ENCODE data around the gene SLC25A1.
A peak's percentile ranks its signal among the peaks of the same experiment; 100 is the strongest.

Gene SLC25A1

GRCh38 chr22:19180740-19181410 is 2.3 kb upstream of the SLC25A1 start:
- H3K27me3 Mint-ChIP-seq = no peaks in the 10 kb centered on the region
- H3K27ac Mint-ChIP-seq = no peak overlapping the region
- intact Hi-C loops (cut with micrococcal nuclease) = no loop called here
- H3K36me3 Mint-ChIP-seq (ENCODE audit: low read depth) = peaks cover 13% of the 10 kb centered on the region
- peaks cover 25% of the 10 kb centered on the region for H3K4me1 Mint-ChIP-seq (ENCODE audit: low read depth)
- no peaks in the 10 kb centered on the region for H3K9me3 Mint-ChIP-seq
- H3K4me3 Mint-ChIP-seq = no peak overlapping the region

DNA sequence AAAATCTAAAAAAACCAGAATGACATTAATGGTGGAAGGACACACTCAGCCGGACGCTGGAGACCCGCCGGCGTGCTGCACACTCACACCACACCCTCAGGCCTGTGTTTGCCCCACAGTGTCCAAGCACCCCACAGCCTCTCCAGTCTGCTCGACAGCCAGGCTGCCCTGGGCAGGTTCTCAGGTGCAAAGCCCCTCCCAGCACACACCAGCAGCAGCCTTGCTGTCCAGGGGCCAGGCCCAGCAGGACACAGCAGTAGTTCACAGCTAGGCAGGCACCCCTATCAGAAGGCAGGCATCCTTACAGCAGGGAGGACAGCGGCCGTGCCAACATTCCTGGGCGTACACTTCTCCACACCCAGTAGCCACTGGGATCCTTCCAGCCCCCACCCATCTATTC is 1.7 kb upstream of the SLC25A1 start:
- H3K27me3 Mint-ChIP-seq = no peaks in the 10 kb centered on the region
- peaks cover 32% of the 10 kb centered on the region for H3K4me1 Mint-ChIP-seq (ENCODE audit: low read depth)
- no peak overlapping the region for H3K27ac Mint-ChIP-seq
- no peak overlapping the region for H3K4me3 Mint-ChIP-seq
- no peaks in the 10 kb centered on the region for H3K9me3 Mint-ChIP-seq
- peaks cover 20% of the 10 kb centered on the region for H3K36me3 Mint-ChIP-seq (ENCODE audit: low read depth)
- intact Hi-C loops (cut with micrococcal nuclease) = no loop called here

DNA sequence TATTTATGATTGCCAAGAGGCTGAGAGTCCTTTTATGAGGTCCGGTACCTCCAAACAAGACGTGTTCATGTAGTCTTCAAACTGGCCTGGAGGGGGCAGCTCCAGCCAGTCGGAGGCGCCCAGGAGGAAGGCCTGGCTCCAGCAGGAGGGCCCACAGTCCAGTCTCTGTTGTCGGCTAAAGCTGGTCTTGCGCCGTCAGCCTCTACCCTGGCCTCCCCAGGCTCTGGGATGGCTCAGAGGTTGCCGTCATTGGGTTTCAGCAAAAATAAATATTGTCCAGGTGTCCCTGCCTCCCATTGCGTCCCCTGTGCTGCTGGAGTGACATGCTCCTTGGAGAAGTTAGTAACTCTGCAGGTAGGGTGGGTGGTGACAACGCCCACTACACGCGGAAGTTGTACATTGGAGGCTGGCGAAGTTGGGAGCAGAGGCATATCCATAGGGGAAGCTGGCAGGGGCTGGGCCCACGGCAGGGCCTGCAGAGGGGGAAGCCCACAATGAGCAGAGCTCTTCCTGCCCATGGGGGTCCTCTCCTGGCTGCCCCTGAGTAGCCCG is 1.0 kb upstream of the SLC25A1 start:
- Mint-ChIP-seq H3K9me3 (no peaks in the 10 kb centered on the region), H3K36me3 (ENCODE audit: low read depth) (peaks cover 22% of the 10 kb centered on the region), H3K4me1 (ENCODE audit: low read depth) (peaks cover 38% of the 10 kb centered on the region), H3K4me3 (peak overlapping the region; percentile 76), H3K27ac (peak overlapping the region; percentile 64), H3K27me3 (no peaks in the 10 kb centered on the region)
- intact Hi-C loops (cut with micrococcal nuclease) = loop anchor here (1.0 to 2.0 kb wide), 5 partner anchors 35 to 299 kb away; partner anchors contain the start of genes CDC45, CLTCL1, DGCR2 and ESS2

DNA sequence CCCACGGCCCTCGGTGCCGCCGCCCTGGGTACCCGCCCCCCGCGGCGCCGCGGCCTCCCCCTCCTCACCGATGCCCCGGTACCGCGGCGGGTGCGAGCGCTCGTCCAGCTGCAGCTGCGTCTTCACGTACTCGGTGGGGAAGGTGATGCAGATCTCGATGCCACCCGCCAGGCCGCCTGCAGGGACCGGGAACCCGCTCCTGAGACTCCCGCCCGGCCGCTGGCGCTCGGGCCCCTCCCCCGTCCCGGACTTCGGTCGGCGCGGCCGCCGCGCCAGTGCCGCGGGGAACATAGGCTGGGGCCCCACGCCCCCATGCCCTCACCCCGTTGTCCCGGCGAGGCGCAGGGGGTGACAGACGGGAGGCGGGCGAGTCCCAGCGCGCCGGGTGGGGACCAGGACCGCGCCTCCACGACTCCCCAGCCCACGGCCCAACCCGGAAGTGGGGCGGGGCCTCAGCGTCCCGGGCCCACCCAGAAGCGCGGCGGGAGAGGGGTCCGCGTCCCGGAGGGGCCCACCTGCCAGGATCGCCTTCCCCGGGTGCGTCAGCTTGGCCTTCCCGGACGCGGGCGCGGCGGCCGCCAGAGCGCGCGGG is 375 bp downstream of the SLC25A1 start:
- no peaks in the 10 kb centered on the region for H3K27me3 Mint-ChIP-seq
- H3K4me3 Mint-ChIP-seq = peak overlapping the region; percentile 82
- no peaks in the 10 kb centered on the region for H3K9me3 Mint-ChIP-seq
- intact Hi-C loops (cut with micrococcal nuclease) = loop anchor here (2.0 kb wide), 4 partner anchors 33 to 301 kb away; partner anchors contain the start of genes CDC45, CLTCL1, DGCR2 and ESS2
- H3K27ac Mint-ChIP-seq = peak overlapping the region; percentile 21
- peaks cover 53% of the 10 kb centered on the region for H3K4me1 Mint-ChIP-seq (ENCODE audit: low read depth)
- H3K36me3 Mint-ChIP-seq (ENCODE audit: low read depth) = peaks cover 22% of the 10 kb centered on the region

DNA sequence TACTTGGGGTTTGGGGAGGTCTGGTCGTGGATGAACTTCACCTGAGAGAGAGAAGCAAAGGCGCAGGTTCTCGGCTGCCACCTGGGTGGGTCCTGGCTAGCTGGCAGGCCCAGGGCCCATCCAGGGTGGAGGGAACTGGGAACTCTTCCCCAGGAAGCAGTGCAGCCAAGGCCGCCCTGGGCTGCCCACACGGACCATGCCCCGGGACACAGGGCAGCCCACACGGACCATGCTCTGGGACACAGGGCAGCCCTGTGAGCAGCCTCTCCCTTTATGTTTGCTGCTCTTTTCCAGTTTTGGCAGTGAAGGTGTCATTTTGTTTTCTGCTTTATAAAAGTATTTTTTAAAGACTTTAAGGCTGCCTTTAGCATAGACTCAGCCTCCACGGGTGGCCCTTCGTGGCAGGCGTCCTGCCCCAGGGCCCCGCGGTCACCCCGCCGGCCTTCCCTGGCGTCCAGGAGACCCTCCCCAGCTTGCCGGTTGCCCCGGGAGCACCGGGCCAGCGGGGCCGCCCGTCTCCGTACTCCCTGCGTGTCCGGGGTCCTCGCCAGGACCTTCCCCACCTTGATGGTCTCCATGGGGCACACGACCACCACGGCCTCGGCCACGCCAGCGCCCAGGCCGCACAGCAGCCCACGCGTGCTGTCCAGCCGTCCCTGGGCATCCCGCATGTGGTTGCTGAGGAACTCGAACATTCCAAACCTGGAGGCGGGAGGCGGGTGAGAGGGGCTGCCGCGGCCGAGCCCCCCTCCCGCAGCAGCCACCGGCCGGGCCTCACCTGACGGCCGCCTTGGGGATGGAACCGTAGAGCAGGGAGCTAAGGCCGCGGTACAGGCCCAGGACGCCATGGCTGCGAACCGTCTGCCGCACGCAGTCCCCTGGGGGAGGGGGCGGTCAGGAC is 1.1 kb downstream of the SLC25A1 start:
- H3K27ac Mint-ChIP-seq = peak overlapping the region; percentile 21
- H3K36me3 Mint-ChIP-seq (ENCODE audit: low read depth) = peaks cover 22% of the 10 kb centered on the region
- H3K27me3 Mint-ChIP-seq = no peaks in the 10 kb centered on the region
- peaks cover 60% of the 10 kb centered on the region for H3K4me1 Mint-ChIP-seq (ENCODE audit: low read depth)
- peak overlapping the region; percentile 82 for H3K4me3 Mint-ChIP-seq
- no peaks in the 10 kb centered on the region for H3K9me3 Mint-ChIP-seq
- intact Hi-C loops (cut with micrococcal nuclease) = loop anchor here (2.0 kb wide), 4 partner anchors 33 to 301 kb away; partner anchors contain the start of genes CDC45, CLTCL1, DGCR2 and ESS2

- H3K27ac Mint-ChIP-seq = no peak overlapping the region
- intact Hi-C loops (cut with micrococcal nuclease) = no loop called here
- peaks cover 66% of the 10 kb centered on the region for H3K4me1 Mint-ChIP-seq (ENCODE audit: low read depth)
- peaks cover 26% of the 10 kb centered on the region for H3K36me3 Mint-ChIP-seq (ENCODE audit: low read depth)
- no peaks in the 10 kb centered on the region for H3K27me3 Mint-ChIP-seq
- H3K9me3 Mint-ChIP-seq = no peaks in the 10 kb centered on the region
- no peak overlapping the region for H3K4me3 Mint-ChIP-seq
Observed at GRCh38 chr22:19176732-19177131, 1.8 kb downstream of the SLC25A1 start.

DNA sequence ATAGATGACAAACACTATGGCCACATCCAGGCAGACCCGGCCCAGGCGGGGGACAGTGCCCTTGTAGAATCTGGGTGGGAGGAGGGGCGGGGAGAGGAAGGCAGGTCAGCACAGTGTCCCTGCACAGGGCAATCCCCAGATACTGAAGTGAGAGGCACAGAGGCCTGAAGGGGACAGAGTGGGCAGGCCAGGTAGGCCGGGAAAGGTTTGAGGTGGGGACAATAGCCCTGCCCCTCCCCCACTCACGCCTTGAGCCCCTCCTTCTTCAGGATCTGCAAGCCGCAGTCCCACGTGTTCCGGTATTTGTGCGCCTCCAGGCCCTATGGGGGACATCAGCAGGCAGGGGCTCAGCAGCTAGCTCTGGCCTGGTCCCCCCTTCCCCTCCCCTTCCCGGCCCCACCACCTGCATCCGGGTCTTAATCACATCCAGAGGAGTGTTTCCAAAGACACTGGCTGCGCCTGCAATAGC is 2.3 kb downstream of the SLC25A1 start:
- intact Hi-C loops (cut with micrococcal nuclease) = no loop called here
- H3K9me3 Mint-ChIP-seq = no peaks in the 10 kb centered on the region
- peaks cover 31% of the 10 kb centered on the region for H3K36me3 Mint-ChIP-seq (ENCODE audit: low read depth)
- peaks cover 66% of the 10 kb centered on the region for H3K4me1 Mint-ChIP-seq (ENCODE audit: low read depth)
- H3K27ac Mint-ChIP-seq = no peak overlapping the region
- no peak overlapping the region for H3K4me3 Mint-ChIP-seq
- no peaks in the 10 kb centered on the region for H3K27me3 Mint-ChIP-seq

DNA sequence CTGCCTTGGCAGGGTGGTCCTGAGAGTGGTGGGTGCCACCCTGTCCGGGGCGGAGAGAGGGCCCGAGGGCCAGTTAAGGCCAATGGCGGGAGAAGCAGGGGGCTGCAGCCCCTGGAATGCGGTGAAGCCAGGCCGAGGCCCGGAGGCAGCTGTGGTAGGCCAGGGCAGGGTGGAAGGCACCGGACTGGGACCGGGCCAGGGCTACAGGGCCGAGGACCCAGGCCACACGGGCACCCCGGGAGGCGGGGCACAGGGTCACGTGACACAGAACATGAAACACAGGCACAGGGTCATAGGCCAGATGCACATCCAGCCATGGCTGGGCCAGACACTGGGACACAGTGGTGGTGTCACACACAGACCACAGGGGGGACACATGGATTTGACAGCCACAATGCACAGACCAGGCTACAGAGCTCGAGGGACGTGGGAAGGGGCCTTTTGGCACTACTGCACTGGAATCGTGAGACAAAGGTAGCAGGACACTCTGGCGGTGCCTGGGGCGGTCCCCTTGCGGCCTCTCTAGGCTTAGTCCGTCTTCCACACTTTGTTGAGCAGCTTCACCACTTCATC is 2.8 kb downstream of the SLC25A1 start:
- H3K27me3 Mint-ChIP-seq = peaks cover 3% of the 10 kb centered on the region
- H3K4me3 Mint-ChIP-seq = no peak overlapping the region
- peaks cover 36% of the 10 kb centered on the region for H3K36me3 Mint-ChIP-seq (ENCODE audit: low read depth)
- H3K27ac Mint-ChIP-seq = no peak overlapping the region
- intact Hi-C loops (cut with micrococcal nuclease) = no loop called here
- H3K4me1 Mint-ChIP-seq (ENCODE audit: low read depth) = peaks cover 71% of the 10 kb centered on the region
- no peaks in the 10 kb centered on the region for H3K9me3 Mint-ChIP-seq

GRCh38 chr22:19175026-19175601 is 3.4 kb downstream of the SLC25A1 start:
- Mint-ChIP-seq H3K4me1 (ENCODE audit: low read depth) (peaks cover 76% of the 10 kb centered on the region), H3K9me3 (no peaks in the 10 kb centered on the region), H3K27ac (no peak overlapping the region), H3K27me3 (peaks cover 9% of the 10 kb centered on the region), H3K4me3 (no peak overlapping the region), H3K36me3 (ENCODE audit: low read depth) (peaks cover 37% of the 10 kb centered on the region)
- intact Hi-C loops (cut with micrococcal nuclease) = no loop called here

DNA sequence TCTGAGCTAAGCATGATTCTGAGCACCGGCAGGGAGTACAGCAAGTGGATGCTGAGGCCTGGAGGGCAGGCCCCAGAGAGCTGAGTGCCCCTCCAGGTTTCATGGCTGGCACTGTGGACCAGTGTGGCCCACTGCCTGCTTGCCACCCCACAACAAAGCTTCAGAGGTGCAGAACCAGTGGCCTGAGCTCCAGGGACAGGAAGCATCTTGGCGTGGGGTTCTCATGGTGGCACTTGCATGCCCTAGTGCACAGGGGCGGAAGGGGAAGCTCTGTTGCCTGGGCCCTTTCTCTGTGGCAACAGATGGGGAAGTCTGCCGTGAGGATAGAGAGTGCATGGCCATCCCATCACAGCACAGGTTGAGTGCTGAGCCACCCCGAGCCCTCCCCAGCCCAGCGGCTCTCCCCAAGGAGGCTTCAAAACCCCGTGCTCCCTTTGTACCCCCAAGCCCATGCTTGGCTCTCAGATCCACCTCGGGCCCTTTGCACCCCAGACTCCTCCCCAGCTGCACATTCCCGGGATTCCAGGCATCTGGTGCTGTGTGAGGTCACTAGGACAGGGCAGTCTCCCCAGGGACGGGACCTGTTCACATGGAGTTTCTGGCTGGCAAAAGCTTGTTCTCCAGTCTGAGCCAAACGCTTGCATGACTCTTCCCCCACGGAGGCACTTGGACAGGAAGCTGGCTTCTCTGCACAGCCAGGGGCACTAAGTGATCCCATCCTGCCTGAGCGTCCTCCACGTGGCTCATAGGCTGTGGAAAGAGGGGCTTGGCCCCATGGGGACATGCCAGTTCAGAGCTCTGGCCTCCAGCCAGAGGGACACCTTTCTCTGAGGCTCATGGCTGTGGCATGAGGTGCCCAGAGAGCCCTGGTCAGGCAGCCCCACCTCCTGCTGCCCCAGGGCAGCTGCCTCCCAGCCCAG is 4.2 kb downstream of the SLC25A1 start:
- intact Hi-C loops (cut with micrococcal nuclease) = no loop called here
- H3K27ac Mint-ChIP-seq = peak overlapping the region; percentile 67
- H3K4me1 Mint-ChIP-seq (ENCODE audit: low read depth) = peaks cover 78% of the 10 kb centered on the region
- H3K4me3 Mint-ChIP-seq = no peak overlapping the region
- H3K36me3 Mint-ChIP-seq (ENCODE audit: low read depth) = peaks cover 37% of the 10 kb centered on the region
- no peaks in the 10 kb centered on the region for H3K9me3 Mint-ChIP-seq
- H3K27me3 Mint-ChIP-seq = peaks cover 16% of the 10 kb centered on the region

DNA sequence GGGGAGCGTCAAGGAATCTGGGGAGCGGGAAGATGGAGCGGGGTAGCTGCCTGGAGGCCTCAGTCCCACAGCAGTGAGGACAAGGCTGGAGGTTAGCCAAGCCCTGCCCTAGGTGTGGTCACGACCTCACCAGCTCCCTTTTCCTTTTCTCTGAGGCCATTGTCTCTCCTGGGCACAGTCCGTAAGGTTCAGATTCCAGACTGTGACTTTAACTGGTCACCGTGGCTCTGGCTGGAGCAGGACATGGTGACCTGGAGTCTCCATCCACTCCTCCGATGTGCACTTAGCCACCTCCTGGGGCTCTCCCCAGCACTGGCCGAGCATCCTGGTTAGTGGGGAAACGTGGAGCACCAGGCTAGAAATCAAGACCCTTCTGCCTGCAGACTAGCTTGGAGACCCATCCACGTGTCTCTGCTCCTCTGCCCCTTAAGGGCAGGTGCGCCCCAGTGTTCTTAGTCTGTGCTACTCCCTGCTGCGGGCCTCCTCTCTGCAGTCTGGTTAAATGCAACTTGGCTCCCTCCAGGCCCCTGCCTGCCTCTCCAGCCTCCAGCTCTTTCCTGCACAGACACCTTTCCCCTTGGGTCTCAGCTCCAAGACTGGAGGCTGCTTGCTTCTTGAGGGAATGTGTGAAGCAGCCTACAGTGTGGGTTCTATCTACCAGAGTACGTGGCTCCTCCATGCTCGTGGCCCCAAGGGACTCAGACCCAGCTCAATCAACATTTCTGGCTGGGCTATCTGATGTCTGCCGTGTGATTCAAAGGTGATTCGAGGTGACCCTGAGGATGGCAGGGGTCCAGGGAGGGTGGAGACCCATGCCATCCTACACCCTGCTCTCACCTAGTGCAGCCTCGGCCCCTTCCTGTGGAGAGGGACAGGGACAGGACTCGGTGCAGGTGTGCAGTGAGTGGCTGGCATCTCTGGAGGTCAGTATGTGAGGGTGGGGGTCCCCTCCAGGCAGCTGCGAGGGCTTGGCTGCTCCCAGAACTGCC is 5.2 kb downstream of the SLC25A1 start:
- H3K9me3 Mint-ChIP-seq = no peaks in the 10 kb centered on the region

More for the DNA sequence above, 5.2 kb downstream of the SLC25A1 start:
- Mint-ChIP-seq H3K36me3 (ENCODE audit: low read depth) (peaks cover 37% of the 10 kb centered on the region), H3K27me3 (peaks cover 25% of the 10 kb centered on the region), H3K27ac (peak overlapping the region; percentile 93), H3K4me1 (ENCODE audit: low read depth) (peaks cover 81% of the 10 kb centered on the region), H3K4me3 (peak overlapping the region; percentile 14)
- intact Hi-C loops (cut with micrococcal nuclease) = no loop called here

Data from dendritic cell treated with granulocyte-macrophage colony-stimulating factor and Interleukin-4, amounts not matched to agents 40 ng/mL and 50 ng/mL, for 4 days (primary cell).